ENCODE data around the gene TRIM54.

GRCh38 chr2:27245116-27245515 is 37.1 kb upstream of the TRIM54 start:
- TF ChIP-seq POLR2A (IDR thresholded peaks at IDR 0.05) = no peak
- TF ChIP-seq CTCF (IDR thresholded peaks at IDR 0.05) = no peak

Measured in lower leg skin (tissue), 3 donors.